Common myeloid progenitor, CD34-positive (primary cell): ENCODE measurements around the gene SP4.
"Not testable (repeated sequence)": the region's sequence is repeated elsewhere in the genome, so short reads cannot be mapped to it uniquely, and the experiment has no call there.

Experiments used
- CTCF ChIA-PET: fragments of 350-600 bp; sonication (Branson Sonifier 250); formaldehyde crosslinking; loops from one replicate; lab custom pipeline; 2021; ENCODE audit warnings: antibody characterized with exemption; lab: Charles Lee
- POLR2A ChIA-PET: fragments of 350-600 bp; sonication (Branson Sonifier 250); formaldehyde crosslinking; loops from one replicate; lab custom pipeline; 2021; ENCODE audit warnings: antibody characterized with exemption; lab: Charles Lee
- DNase-seq, 3 donors: peaks; one replicate each; pipeline versions ENCODE4 v3.0.0 to v3.0.0-alpha.2; 2013
- H3K27ac ChIP-seq, 2 experiments: 1 replicate in 1 of 2; 2 replicates in 1 of 2; pipeline ENCODE4 v1.7.0; 2013; ENCODE audit warnings: inconsistent platforms in 2 of 2, low read length in 2 of 2, mild to moderate bottlenecking in 2 of 2, low read depth in 1 of 2, moderate library complexity in 1 of 2; ENCODE audit not compliant: severe bottlenecking in 2 of 2, insufficient read depth in 1 of 2, poor library complexity in 1 of 2
- H3K27me3 ChIP-seq, 5 experiments: replicated peaks in 2 of 5; 1 replicate in 3 of 5; 2 replicates in 2 of 5; pipeline versions ENCODE4 v1.6.1 to v1.7.0; 2013; ENCODE audit warnings: low read length in 4 of 5, mild to moderate bottlenecking in 2 of 5, moderate library complexity in 2 of 5, inconsistent platforms in 1 of 5; ENCODE audit not compliant: insufficient read depth in 5 of 5, control insufficient read depth in 4 of 5
- H3K36me3 ChIP-seq, 4 experiments: 1 replicate in 2 of 4; 2 replicates in 2 of 4; pipeline versions ENCODE4 v1.6.1 to v1.7.0; 2013; ENCODE audit warnings: low read length in 3 of 4, control low read depth in 1 of 4, mild to moderate bottlenecking in 1 of 4; ENCODE audit not compliant: control insufficient read depth in 4 of 4, insufficient read depth in 4 of 4
- H3K4me1 ChIP-seq, 4 experiments: 1 replicate in 3 of 4; 2 replicates in 1 of 4; pipeline versions ENCODE4 v1.6.1 to v1.7.1; 2013; ENCODE audit warnings: low read length in 3 of 4, mild to moderate bottlenecking in 3 of 4, control low read depth in 1 of 4, inconsistent platforms in 1 of 4, moderate library complexity in 1 of 4; ENCODE audit not compliant: control insufficient read depth in 4 of 4, insufficient read depth in 4 of 4; ENCODE audit errors: control extremely low read depth in 1 of 4
- H3K4me3 ChIP-seq, 7 experiments: 1 replicate in 4 of 7; 2 replicates in 3 of 7; pipeline versions ENCODE4 v1.5.1 to v1.7.0; 2013; ENCODE audit warnings: mild to moderate bottlenecking in 7 of 7, low read length in 6 of 7, moderate library complexity in 6 of 7, inconsistent platforms in 2 of 7, low read depth in 2 of 7, control low read depth in 1 of 7; ENCODE audit not compliant: insufficient read depth in 4 of 7, control insufficient read depth in 1 of 7; ENCODE audit errors: extremely low read depth in 1 of 7
- H3K9me3 ChIP-seq, 5 experiments: 1 replicate in 4 of 5; 2 replicates in 1 of 5; pipeline versions ENCODE4 v1.6.1 to v1.7.1; 2013; ENCODE audit warnings: low read length in 4 of 5, mild to moderate bottlenecking in 2 of 5, inconsistent platforms in 1 of 5, low read depth in 1 of 5, moderate library complexity in 1 of 5; ENCODE audit not compliant: control insufficient read depth in 4 of 5, insufficient read depth in 2 of 5; ENCODE audit errors: control extremely low read depth in 1 of 5
- WGBS: methylation state at CpG from one replicate; pipeline ENCODE4 v1.1.5; 2013; ENCODE audit not compliant: insufficient coverage; 5-methylcytosine and 5-hydroxymethylcytosine counted together

Gene SP4

GRCh38 chr7:21514062-21514461, 86.2 kb downstream of the SP4 start:
- Histone ChIP-seq H3K27me3 (no peaks in the 10 kb centered on the region), H3K9me3 (no peaks in the 10 kb centered on the region), H3K36me3 (peaks cover 4 to 13% (median 7%) of the 10 kb centered on the region in 4 experiments), H3K27ac (no peak overlapping the region), H3K4me1 (no peaks in the 10 kb centered on the region), H3K4me3 (no peak overlapping the region)
- DNase-seq = no peak
- ChIA-PET POLR2A (no interaction called here), CTCF (interaction anchor here (1.4 kb wide), 1 partner anchor 261 kb away, joined by 4 read pairs; no protein-coding TSS in a partner anchor)

DNA sequence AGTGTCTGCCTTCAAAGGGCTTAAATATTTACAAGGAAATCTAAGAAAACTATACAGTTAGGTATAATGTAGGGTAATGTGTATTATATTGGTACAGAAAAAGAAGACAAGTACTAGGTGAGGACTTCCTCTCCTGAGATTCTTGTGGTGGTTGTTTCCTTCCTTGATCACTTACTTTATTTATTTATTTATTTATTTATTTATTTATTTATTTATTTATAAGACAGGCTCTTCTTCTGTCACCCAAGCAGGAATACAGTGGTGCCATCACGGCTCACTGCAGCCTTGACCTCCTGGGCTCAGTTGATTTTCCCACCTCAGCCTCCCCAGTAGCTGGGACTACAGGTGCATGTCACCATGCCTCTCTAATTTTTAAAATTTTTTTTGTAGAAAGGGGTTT, 96.8 kb downstream of the SP4 start:
- Histone ChIP-seq H3K27me3 (no peaks in the 10 kb centered on the region), H3K27ac (no peak overlapping the region), H3K4me1 (no peaks in the 10 kb centered on the region), H3K4me3 (no peak overlapping the region), H3K36me3 (no peaks in the 10 kb centered on the region), H3K9me3 (peaks cover 0 to 5% (median 4%) of the 10 kb centered on the region in 5 experiments)
- WGBS = 83% methylated on average over 1 of the region's 1 CpG
- DNase-seq = no peak
- CTCF ChIA-PET = no interaction called here
- POLR2A ChIA-PET = no interaction called here

DNA sequence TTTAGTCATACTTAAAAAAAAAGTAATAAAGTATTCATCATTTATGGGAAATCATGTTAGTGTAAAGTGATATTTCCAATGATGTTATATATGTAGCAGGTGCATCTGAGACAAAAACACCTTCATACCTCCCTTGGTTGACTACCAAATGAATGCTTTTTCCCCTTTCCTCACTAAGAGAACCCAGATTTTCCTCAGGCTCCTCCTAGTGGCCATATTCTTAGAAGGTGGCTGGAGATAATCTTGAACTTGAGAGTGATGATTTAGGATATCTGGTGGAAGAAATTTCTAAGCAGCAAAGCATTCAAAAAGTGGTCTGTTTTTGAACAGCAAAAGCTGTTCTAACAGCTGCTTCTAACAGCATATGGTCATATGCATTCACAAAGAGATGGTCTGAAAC, 98.1 kb downstream of the SP4 start:
- Histone ChIP-seq H3K36me3 (no peaks in the 10 kb centered on the region), H3K27me3 (no peaks in the 10 kb centered on the region), H3K27ac (no peak overlapping the region), H3K9me3 (peaks cover 0 to 5% (median 4%) of the 10 kb centered on the region in 5 experiments), H3K4me3 (no peak overlapping the region), H3K4me1 (no peaks in the 10 kb centered on the region)
- POLR2A ChIA-PET = no interaction called here
- CTCF ChIA-PET = interaction anchor here (1.4 to 1.6 kb wide), 2 partner anchors 9 to 272 kb away, joined by 3 read pairs; no protein-coding TSS in a partner anchor
- DNase-seq = peak in 2 of 3 donors; percentile 23 to 25

DNA sequence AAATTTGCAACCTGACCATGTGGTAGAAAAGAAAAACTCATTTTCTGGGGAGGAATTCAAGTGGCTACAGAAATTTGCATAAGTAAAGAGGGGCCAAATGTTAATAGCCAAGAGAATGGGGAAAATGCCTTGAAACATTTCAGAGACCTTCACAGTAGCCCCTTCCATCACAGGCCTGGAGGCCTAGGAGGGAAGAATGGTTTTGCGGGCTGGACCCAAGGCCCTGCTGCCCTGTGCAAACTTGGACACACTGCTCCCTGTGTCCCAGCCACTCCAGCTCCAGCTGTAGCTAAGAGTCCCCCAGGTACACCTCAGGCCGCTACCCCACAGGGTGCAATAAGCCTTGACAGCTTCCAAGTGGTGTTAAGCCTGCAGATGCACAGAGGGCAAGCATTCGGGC, 98.6 kb downstream of the SP4 start:
- no peak for DNase-seq
- H3K4me3 ChIP-seq = no peak overlapping the region
- no peak overlapping the region for H3K27ac ChIP-seq
- H3K9me3 ChIP-seq = peaks cover 0 to 5% (median 4%) of the 10 kb centered on the region in 5 experiments
- WGBS = 97% methylated on average over 3 of the region's 3 CpGs
- ChIA-PET CTCF (interaction anchor here (1.1 to 2.1 kb wide), 4 partner anchors 8 to 273 kb away, joined by 3 to 5 read pairs (median 4); no protein-coding TSS in a partner anchor), POLR2A (no interaction called here)
- H3K27me3 ChIP-seq = no peaks in the 10 kb centered on the region
- H3K36me3 ChIP-seq = no peaks in the 10 kb centered on the region
- H3K4me1 ChIP-seq = no peaks in the 10 kb centered on the region

DNA sequence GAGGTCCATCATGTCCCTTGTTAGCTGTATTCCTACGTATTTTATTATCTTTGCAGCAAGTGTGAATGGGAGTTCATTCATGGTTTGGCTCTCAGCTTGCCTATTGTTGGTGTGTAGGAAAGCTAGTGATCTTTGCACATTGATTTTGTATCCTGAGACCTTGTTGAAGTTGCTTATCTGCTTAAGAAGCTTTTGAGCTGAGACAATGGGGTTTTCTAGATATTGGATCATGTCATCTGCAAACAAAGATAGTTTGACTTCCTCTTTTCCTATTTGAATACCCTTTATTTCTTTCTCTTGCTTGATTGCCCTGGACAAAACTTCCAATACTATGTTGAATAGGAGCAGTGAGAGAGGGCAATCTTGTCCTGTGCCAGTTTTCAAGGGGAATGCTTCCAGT, 104.6 kb downstream of the SP4 start:
- CTCF ChIA-PET, POLR2A ChIA-PET, H3K4me3 ChIP-seq, H3K36me3 ChIP-seq, H3K27ac ChIP-seq, H3K27me3 ChIP-seq, H3K4me1 ChIP-seq, H3K9me3 ChIP-seq: not testable (repeated sequence)
- peak; percentile 9 to 58 (median 35) for DNase-seq
- no CpG with 5 or more reads among the region's 1 CpG for WGBS

DNA sequence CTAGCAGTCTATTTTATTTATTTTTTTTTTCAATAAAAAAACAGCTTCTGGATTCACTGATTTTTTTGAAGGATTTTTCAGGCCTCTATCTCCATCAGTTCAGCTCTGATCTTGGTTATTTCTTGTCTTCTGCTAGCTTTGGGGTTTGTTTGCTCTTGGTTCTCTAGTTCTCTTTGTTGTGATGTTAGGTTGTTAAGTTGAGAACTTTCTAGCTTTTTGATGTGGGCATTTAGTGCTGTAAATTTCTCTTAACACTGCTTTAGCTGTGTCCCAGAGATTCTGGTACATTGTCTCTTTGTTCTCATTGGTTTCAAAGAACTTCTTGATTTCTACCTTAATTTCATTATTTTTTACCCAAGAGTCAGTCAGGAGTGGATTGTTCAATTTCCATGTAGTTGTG, 105.8 kb downstream of the SP4 start:
- H3K27me3 ChIP-seq, DNase-seq, H3K36me3 ChIP-seq, H3K27ac ChIP-seq, H3K4me1 ChIP-seq, CTCF ChIA-PET, H3K9me3 ChIP-seq, H3K4me3 ChIP-seq, POLR2A ChIA-PET: not testable (repeated sequence)

- H3K36me3 ChIP-seq, H3K4me3 ChIP-seq, POLR2A ChIA-PET, H3K9me3 ChIP-seq, CTCF ChIA-PET, H3K4me1 ChIP-seq, DNase-seq, H3K27ac ChIP-seq: not testable (repeated sequence)
- peaks cover 0 to 20% (median 6%) of the 10 kb centered on the region in 5 experiments for H3K27me3 ChIP-seq
- WGBS = 99% methylated on average over 20 of the region's 27 CpGs
These were observed 108.7 kb downstream of the SP4 start for GRCh38 chr7:21536445-21537118.
